Measurements from ENCODE around the gene CELF2. TPM values are rescaled to one million over a fixed set of nuclear protein-coding genes. Genes with fewer than 3 reads are reported as not detected.

The CELF2 gene
- total RNA-seq, 2 donors from 2014 or later = 30.2 to 34.4 TPM

GRCh38 chr10:11311027-11311426 is 293.4 kb downstream of the CELF2 start:
- H3K36me3 ChIP-seq = no peaks in the 10 kb centered on the region
- no peaks in the 10 kb centered on the region for H3K27me3 ChIP-seq
- no peak overlapping the region for H3K4me3 ChIP-seq
- no peak overlapping the region for H3K9ac ChIP-seq (ENCODE audit: low read depth in 2 of 2, low read length in 2 of 2)
- no peak for TF ChIP-seq CTCF (IDR thresholded peaks at IDR 0.05)
- DNase-seq = no peak
- H3K27ac ChIP-seq = no peak overlapping the region
- H3K4me1 ChIP-seq = no peaks in the 10 kb centered on the region
- intact Hi-C loops (cut with DNase I) = no loop called here
- H3K9me3 ChIP-seq = no peaks in the 10 kb centered on the region

- no peak for DNase-seq
- Histone ChIP-seq H3K36me3 (no peaks in the 10 kb centered on the region), H3K9me3 (no peaks in the 10 kb centered on the region), H3K27ac (no peak overlapping the region), H3K27me3 (no peaks in the 10 kb centered on the region), H3K4me3 (no peak overlapping the region), H3K9ac (ENCODE audit: low read depth in 2 of 2, low read length in 2 of 2) (no peak overlapping the region), H3K4me1 (no peaks in the 10 kb centered on the region)
- no peak for TF ChIP-seq CTCF (IDR thresholded peaks at IDR 0.05)
- intact Hi-C loops (cut with DNase I) = no loop called here
Measured at GRCh38 chr10:11313463-11313862, 295.8 kb downstream of the CELF2 start.

DNA sequence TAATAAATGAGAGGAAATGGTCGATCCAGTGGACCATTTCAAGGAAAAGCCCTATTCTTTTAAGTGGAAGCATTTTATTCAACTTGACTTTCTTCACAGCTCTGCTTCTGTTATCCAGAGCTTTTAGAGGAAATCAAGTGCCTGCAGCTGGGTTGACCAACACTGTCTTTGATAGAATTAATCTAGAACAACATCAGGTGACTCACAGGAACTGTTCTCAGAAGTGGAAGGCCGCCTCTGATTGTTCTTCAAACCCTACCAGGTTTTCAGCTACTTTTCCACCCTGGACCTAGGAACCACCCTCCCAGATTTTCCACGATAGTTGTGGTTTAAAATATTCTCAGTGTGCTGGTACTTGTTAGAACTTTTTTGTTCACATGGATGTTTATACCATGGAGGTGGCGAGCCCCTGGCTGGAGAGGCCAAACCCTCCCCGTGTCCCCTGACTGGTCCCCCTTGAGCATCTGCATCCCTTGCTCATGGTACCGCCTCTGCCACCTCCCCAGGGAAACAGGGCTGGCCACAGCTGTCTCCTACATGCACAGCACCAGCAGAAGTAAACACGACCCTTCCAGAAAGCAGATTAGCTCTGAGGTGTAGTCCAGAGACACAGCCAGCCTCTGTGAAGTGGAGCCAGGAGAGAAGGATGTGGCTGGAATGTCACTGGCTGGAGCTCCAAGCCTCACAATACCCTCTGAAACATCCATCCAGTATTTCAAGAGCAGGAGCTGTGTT is 300.4 kb downstream of the CELF2 start:
- no peaks in the 10 kb centered on the region for H3K4me1 ChIP-seq
- no peak overlapping the region for H3K4me3 ChIP-seq
- intact Hi-C loops (cut with DNase I) = no loop called here
- H3K27me3 ChIP-seq = no peaks in the 10 kb centered on the region
- H3K27ac ChIP-seq = no peak overlapping the region
- no peaks in the 10 kb centered on the region for H3K36me3 ChIP-seq
- TF ChIP-seq CTCF (IDR thresholded peaks at IDR 0.05) = no peak
- no peak overlapping the region for H3K9ac ChIP-seq (ENCODE audit: low read depth in 2 of 2, low read length in 2 of 2)
- no peak for DNase-seq
- H3K9me3 ChIP-seq = no peaks in the 10 kb centered on the region

DNA sequence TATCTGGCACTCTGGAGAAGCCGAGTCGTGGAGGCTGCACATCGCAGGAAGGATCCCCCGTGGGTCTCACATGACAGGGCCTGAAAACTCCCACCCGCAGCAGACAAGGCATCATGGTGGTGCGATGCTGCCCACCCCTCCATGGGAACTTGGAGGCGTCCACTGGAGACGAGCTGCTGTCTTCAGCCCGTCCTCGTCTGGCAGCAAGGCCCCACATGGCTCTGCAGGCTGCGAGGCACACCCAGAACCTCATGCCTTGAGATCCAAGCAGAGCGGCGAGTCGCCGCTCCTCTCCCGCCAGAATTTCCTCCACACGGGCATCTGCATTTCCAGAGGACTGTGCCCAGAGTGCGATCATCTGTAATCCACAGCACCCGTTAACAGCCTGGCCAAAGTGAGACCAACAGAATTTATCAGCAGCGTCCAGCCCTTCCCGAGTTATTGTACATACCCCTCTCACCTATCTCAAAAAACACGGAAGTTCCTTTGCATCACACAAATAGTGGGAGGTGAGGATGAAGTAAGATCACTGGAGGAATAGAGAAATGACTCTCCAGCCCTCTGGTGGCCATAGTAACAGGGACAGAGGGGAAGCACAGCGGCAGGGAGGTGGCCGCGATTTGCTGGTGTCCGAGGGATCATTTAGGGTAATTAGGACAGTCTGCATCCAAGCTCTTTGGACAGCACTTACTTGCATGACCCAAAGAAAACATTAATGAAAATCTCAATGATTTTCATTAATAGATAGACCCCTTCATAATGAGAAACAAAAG is 301.3 kb downstream of the CELF2 start:
- Histone ChIP-seq H3K9ac (ENCODE audit: low read depth in 2 of 2, low read length in 2 of 2) (no peak overlapping the region), H3K9me3 (no peaks in the 10 kb centered on the region), H3K27me3 (no peaks in the 10 kb centered on the region), H3K4me3 (no peak overlapping the region), H3K4me1 (no peaks in the 10 kb centered on the region), H3K27ac (no peak overlapping the region), H3K36me3 (peaks cover 4% of the 10 kb centered on the region)
- DNase-seq = no peak
- intact Hi-C loops (cut with DNase I) = no loop called here
- TF ChIP-seq CTCF (IDR thresholded peaks at IDR 0.05) = no peak

- H3K9me3 ChIP-seq = no peaks in the 10 kb centered on the region
- no peak for TF ChIP-seq CTCF (IDR thresholded peaks at IDR 0.05)
- no peak overlapping the region for H3K4me3 ChIP-seq
- no peaks in the 10 kb centered on the region for H3K4me1 ChIP-seq
- intact Hi-C loops (cut with DNase I) = no loop called here
- no peak overlapping the region for H3K9ac ChIP-seq (ENCODE audit: low read depth in 2 of 2, low read length in 2 of 2)
- DNase-seq = no peak
- H3K27ac ChIP-seq = no peak overlapping the region
- peaks cover 4% of the 10 kb centered on the region for H3K36me3 ChIP-seq
- H3K27me3 ChIP-seq = no peaks in the 10 kb centered on the region
Measured at GRCh38 chr10:11319990-11320602, 302.4 kb downstream of the CELF2 start.

Data from colonic mucosa (tissue), 4 donors.